Measurements from ENCODE around the gene TUBB1.
"Not testable (repeated sequence)": the region's sequence is repeated elsewhere in the genome, so short reads cannot be mapped to it uniquely, and the experiment has no call there.

The TUBB1 gene

DNA sequence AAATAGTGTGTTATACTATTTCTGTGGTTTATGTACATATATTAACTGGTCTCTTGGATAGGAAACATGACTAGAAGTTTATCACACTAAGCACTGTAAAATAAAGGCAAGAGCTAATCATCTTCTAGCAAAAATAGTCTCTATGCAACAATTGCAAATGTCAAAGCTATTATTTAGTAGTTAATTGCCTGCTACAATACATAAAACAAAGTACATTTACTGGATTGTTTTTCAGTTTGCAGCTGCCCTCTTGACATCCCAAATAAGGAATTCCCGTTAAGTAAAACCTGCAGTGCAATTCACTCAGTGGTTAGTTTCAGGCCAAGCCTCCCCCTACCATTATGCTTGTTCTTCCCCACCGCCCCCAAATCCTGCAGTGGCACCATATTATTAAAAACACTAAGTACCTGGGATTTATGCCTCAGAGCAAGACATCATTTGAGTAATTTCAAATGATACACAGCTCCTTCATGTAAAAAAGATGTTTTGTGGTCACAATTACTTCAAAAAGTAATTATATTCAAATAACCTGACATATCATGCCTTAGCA, 14.5 kb downstream of the TUBB1 start:
- peaks cover 25% of the 10 kb centered on the region for H3K36me3 ChIP-seq (ENCODE audit: control insufficient read depth, insufficient read depth, low read length)
- peaks cover 19% of the 10 kb centered on the region for H3K4me1 ChIP-seq (ENCODE audit: control insufficient read depth, insufficient read depth, low read length)
- H3K4me3 ChIP-seq (ENCODE audit: low read length): no peak overlapping the region
- H3K27ac ChIP-seq (ENCODE audit: low read depth, low read length): no peak overlapping the region
- no peaks in the 10 kb centered on the region for H3K27me3 ChIP-seq (ENCODE audit: control insufficient read depth, insufficient read depth, low read length)
- H3K9ac ChIP-seq (ENCODE audit: low read length): no peak overlapping the region

DNA sequence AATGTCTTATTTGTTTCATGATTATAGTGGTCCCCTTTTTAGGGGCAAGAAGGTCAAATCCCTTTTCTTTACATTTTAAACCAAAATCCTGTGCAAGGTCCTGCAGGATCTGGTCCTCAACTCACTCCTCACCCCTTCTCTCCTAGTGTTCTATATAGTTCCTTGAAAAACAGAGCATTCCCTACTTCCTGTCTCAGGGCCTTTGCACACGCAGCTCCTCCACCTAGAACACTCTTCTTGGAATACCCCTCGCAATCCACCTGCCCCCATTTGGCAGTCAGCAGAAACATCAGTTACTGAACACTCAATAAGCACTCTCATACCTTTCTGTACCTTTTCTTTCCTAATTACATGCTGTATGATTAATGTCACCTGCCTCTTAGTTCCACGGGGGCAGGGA, 16.2 kb downstream of the TUBB1 start:
- no peak overlapping the region for H3K27ac ChIP-seq (ENCODE audit: low read depth, low read length)
- H3K9ac ChIP-seq (ENCODE audit: low read length): no peak overlapping the region
- peaks cover 22% of the 10 kb centered on the region for H3K36me3 ChIP-seq (ENCODE audit: control insufficient read depth, insufficient read depth, low read length)

DNA sequence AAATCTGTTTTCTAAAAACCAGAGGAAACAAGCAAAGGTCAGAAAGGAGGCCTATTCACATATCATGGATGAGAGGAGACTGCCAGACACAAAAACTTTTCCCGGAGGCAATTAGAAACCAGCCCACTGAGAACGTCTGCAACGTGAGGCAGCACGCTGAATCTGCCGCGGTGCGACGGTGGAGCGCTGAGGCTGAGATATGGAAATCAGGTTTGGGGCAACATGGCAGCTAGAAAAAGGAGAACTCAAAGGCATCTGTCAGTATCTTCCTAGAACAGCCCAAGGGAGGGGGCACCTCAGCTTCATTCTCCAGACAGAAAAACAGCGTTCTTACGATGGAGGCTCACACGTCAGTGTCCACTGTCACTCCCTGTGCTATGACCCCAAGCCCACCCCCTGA, 18.2 kb downstream of the TUBB1 start:
- Histone ChIP-seq H3K27me3 (ENCODE audit: control insufficient read depth, insufficient read depth, low read length) (no peaks in the 10 kb centered on the region), H3K36me3 (ENCODE audit: control insufficient read depth, insufficient read depth, low read length) (peaks cover 22% of the 10 kb centered on the region), H3K4me1 (ENCODE audit: control insufficient read depth, insufficient read depth, low read length) (peaks cover 6% of the 10 kb centered on the region), H3K9ac (ENCODE audit: low read length) (no peak overlapping the region), H3K4me3 (ENCODE audit: low read length) (no peak overlapping the region), H3K27ac (ENCODE audit: low read depth, low read length) (no peak overlapping the region)

More for the DNA sequence above, 16.2 kb downstream of the TUBB1 start:
- Histone ChIP-seq H3K27me3 (ENCODE audit: control insufficient read depth, insufficient read depth, low read length) (no peaks in the 10 kb centered on the region), H3K4me3 (ENCODE audit: low read length) (no peak overlapping the region), H3K4me1 (ENCODE audit: control insufficient read depth, insufficient read depth, low read length) (peaks cover 10% of the 10 kb centered on the region)

DNA sequence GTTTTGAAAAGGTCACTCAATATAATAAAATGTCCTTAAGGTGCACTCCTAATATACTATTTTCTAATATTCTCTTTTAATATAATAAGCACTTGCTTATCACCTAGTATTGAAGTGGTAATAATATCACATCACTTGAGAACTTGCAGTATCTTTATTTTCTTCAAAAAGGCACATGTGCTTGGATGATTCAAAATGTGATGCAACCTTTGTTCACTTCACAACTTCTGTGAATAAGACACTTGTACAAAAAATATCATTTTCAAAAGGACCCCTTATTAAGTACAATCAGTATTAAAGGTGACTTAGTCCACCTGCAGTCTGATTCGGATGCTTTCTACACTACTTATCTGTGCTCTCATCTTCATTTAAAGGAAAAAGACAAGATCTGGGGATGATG, 20.0 kb downstream of the TUBB1 start:
- Histone ChIP-seq H3K27ac (ENCODE audit: low read depth, low read length) (no peak overlapping the region), H3K4me1 (ENCODE audit: control insufficient read depth, insufficient read depth, low read length) (peaks cover 9% of the 10 kb centered on the region), H3K36me3 (ENCODE audit: control insufficient read depth, insufficient read depth, low read length) (peaks cover 22% of the 10 kb centered on the region), H3K9ac (ENCODE audit: low read length) (no peak overlapping the region), H3K27me3 (ENCODE audit: control insufficient read depth, insufficient read depth, low read length) (no peaks in the 10 kb centered on the region), H3K4me3 (ENCODE audit: low read length) (no peak overlapping the region)

DNA sequence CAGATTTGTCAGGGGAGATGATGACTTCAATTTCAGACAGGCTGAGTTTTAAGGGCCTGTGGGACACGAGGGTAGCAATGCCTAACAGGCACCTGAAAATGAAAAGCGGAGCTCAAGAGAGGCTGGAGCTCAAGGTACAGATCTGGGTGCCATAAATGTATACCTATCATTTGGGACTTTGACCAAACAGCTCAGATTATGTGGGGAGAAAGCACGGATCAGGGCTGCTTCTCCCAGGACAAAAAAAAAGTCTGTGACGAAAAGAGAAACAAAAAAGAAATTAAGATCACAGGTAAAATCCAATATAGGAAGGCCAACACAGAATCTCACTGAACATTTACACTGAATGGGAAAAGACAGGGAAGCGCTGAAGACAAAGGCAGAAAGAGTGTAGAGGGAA, 21.4 kb downstream of the TUBB1 start:
- no peak overlapping the region for H3K9ac ChIP-seq (ENCODE audit: low read length)
- no peak overlapping the region for H3K4me3 ChIP-seq (ENCODE audit: low read length)
- H3K36me3 ChIP-seq (ENCODE audit: control insufficient read depth, insufficient read depth, low read length): peaks cover 16% of the 10 kb centered on the region
- peaks cover 9% of the 10 kb centered on the region for H3K4me1 ChIP-seq (ENCODE audit: control insufficient read depth, insufficient read depth, low read length)
- no peaks in the 10 kb centered on the region for H3K27me3 ChIP-seq (ENCODE audit: control insufficient read depth, insufficient read depth, low read length)
- H3K27ac ChIP-seq (ENCODE audit: low read depth, low read length): no peak overlapping the region

DNA sequence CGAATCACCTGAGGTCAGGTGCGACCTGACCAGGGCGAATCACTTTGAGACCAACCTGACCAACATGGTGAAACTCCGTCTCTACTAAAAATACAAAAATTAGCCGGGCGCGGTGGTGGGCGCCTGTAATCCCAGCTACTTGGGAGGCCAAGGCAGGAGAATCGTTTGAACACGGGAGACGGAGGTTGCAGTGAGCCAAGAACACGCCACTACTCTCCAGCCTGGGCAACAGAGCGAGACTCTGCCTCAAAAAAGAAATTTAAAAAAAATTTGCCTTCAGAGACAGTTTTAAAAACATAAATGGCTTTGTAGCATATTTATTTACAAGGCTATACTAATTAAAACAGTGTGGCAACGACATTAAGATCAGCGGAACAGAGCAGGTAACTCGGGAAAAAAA, 22.3 kb downstream of the TUBB1 start:
- H3K36me3 ChIP-seq (ENCODE audit: control insufficient read depth, insufficient read depth, low read length); H3K27me3 ChIP-seq (ENCODE audit: control insufficient read depth, insufficient read depth, low read length); H3K9ac ChIP-seq (ENCODE audit: low read length); H3K4me1 ChIP-seq (ENCODE audit: control insufficient read depth, insufficient read depth, low read length); H3K27ac ChIP-seq (ENCODE audit: low read depth, low read length): not testable (repeated sequence)
- H3K4me3 ChIP-seq (ENCODE audit: low read length): peak overlapping the region; percentile 88

DNA sequence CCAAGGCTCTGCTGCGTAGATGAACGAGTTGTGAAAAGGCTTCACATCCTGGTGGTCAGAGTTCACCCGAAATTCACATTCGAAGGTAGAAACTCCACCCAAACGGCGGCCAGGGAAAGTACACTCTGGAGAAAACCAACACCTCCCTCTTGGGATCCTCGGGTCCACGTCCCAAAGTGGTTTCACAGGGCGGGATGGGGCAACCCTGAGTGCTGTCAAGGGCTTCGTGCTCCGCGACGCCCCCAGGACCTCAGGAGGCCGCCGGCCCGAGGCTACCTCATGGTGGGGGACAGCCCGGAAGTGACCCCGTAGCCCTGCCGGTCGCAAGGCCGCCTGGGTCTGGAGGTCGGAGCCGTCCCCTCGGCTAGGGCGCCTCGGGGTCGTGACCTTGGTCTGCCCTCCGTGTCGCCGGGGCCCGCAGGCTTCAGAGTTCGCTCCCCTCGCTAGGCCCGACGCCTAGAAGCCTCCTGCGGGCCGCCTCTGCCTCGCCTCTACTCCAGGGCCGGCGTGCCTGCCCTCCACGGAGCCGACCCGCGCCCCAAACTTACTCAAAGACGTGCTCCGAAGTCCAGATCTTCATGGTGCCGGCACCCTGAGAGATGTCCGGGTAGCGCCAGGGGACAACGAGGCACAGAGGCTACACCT, 23.0 kb downstream of the TUBB1 start, which contains the start of gene PRELID3B:
PRELID3B (minus strand) TSS at position 636 of the 645 bp plus-strand sequence; CDS start at position 580, 56 bp downstream.
- Histone ChIP-seq H3K27me3 (ENCODE audit: control insufficient read depth, insufficient read depth, low read length) (no peaks in the 10 kb centered on the region), H3K36me3 (ENCODE audit: control insufficient read depth, insufficient read depth, low read length) (peaks cover 9% of the 10 kb centered on the region), H3K4me1 (ENCODE audit: control insufficient read depth, insufficient read depth, low read length) (peaks cover 9% of the 10 kb centered on the region)

DNA sequence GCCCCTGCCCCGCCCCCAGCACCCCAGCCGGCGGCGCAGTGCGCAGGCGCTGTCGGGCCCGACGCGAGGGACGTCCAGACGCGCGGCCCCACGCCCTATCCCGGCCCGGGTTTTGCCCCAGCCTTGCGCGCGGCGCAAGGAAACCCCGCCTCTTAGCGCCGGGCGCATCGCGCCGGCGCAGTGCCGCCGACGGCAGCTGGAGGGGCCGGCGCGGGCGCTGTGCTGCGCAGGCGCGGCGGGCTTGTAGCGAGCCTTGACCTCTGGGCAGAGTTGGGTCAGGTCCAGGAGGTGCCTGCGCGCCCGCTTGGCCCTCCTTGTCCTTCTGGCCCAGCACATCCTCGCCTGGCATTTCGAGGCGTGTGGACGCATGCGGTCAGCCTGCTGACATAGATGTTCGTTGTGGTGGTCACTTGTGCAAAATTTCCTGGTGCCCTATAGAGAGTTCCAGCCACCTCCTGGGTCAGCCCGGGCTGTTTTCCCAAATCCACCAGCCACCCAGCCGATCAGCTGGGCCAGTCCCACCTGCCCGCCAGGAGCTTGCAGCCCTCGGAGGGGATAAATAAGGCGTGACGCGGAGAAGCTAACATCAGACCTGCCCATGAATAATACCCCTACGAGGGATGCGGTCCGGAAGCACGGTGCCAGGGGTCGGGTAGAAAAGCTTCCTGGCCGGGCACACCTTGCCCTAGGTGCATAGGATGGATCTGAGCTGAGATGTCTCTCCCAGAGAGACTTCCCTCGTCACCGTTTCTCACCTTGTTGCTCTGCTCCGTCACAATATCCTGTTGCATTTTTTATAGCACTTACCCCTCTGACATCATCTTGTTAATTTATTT, 23.8 kb downstream of the TUBB1 start:
- peaks cover 1% of the 10 kb centered on the region for H3K36me3 ChIP-seq (ENCODE audit: control insufficient read depth, insufficient read depth, low read length)
- peak overlapping the region; percentile 88 for H3K4me3 ChIP-seq (ENCODE audit: low read length)
- H3K4me1 ChIP-seq (ENCODE audit: control insufficient read depth, insufficient read depth, low read length): peaks cover 9% of the 10 kb centered on the region
- H3K27me3 ChIP-seq (ENCODE audit: control insufficient read depth, insufficient read depth, low read length): no peaks in the 10 kb centered on the region
- H3K27ac ChIP-seq (ENCODE audit: low read depth, low read length): peak overlapping the region; percentile 84
- no peak overlapping the region for H3K9ac ChIP-seq (ENCODE audit: low read length)

More for the DNA sequence above, 23.0 kb downstream of the TUBB1 start, which contains the start of gene PRELID3B:
- Histone ChIP-seq H3K4me3 (ENCODE audit: low read length) (peak within 1 kb of the TSS; percentile 88), H3K9ac (ENCODE audit: low read length) (peak within 1 kb of the TSS; percentile 74), H3K27ac (ENCODE audit: low read depth, low read length) (peak within 1 kb of the TSS; percentile 84)

DNA sequence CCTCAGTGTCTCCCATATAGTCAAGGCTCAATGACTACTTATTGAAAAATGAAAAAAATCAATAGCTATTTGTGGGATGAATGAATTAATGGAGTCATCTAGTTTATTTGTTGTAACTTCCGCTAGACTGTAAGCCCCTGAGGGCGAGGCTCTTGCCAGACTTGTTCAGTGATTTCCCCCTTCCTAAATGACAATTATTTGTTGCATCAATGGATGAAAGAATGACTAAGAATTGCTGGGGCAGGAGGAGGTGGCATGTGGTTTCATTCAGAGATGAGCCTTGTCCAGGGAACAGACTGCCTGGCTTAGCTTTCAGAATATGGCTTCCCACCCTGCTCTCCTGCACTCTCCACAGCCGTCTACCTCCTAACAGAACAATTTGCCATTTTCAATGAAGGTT, 24.5 kb downstream of the TUBB1 start:
- Histone ChIP-seq H3K4me3 (ENCODE audit: low read length) (no peak overlapping the region), H3K9ac (ENCODE audit: low read length) (no peak overlapping the region), H3K36me3 (ENCODE audit: control insufficient read depth, insufficient read depth, low read length) (no peaks in the 10 kb centered on the region), H3K27ac (ENCODE audit: low read depth, low read length) (peak overlapping the region; percentile 78), H3K27me3 (ENCODE audit: control insufficient read depth, insufficient read depth, low read length) (no peaks in the 10 kb centered on the region), H3K4me1 (ENCODE audit: control insufficient read depth, insufficient read depth, low read length) (peaks cover 9% of the 10 kb centered on the region)

DNA sequence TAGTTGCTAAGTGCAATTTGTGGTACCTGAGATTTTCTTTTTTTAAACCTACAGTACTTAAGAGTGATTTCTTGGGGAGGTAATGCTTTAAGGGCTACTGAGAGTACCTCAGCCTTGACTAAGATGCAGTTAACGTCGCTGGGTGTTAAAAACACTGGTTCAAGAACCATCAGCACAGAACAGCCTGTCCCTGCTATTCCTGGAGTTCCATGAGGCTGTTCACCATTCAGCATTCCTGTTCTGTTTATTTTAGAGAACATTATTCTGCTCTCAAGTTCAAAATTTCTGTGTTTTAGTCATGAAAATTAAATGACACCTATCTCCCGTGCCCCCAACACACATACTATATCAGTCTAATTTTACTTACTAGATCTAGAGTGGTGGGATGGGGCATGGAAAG, 25.1 kb downstream of the TUBB1 start:
- H3K27me3 ChIP-seq (ENCODE audit: control insufficient read depth, insufficient read depth, low read length): no peaks in the 10 kb centered on the region
- H3K36me3 ChIP-seq (ENCODE audit: control insufficient read depth, insufficient read depth, low read length): no peaks in the 10 kb centered on the region
- H3K9ac ChIP-seq (ENCODE audit: low read length): no peak overlapping the region
- no peak overlapping the region for H3K4me3 ChIP-seq (ENCODE audit: low read length)
- peaks cover 9% of the 10 kb centered on the region for H3K4me1 ChIP-seq (ENCODE audit: control insufficient read depth, insufficient read depth, low read length)
- no peak overlapping the region for H3K27ac ChIP-seq (ENCODE audit: low read depth, low read length)

DNA sequence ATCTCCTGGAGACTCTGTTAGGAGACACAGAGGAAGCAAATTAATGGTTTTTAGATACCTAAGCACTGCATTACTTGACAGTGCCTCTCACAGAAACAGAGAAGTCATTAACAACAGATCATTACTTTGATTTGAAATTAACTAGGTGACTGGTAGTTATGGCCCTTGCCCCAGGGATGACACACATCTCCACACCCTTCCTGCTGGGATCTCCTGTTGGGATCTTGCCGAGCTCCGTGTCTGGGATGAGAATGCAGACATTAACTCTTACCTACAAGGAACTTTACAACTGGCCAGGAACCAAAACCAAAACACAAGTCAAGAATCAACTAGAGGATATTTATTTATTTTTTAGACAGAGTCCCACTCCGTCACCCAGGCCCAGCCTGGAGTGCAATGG, 25.6 kb downstream of the TUBB1 start:
- no peak overlapping the region for H3K9ac ChIP-seq (ENCODE audit: low read length)
- H3K27me3 ChIP-seq (ENCODE audit: control insufficient read depth, insufficient read depth, low read length): no peaks in the 10 kb centered on the region
- H3K4me3 ChIP-seq (ENCODE audit: low read length): no peak overlapping the region
- no peak overlapping the region for H3K27ac ChIP-seq (ENCODE audit: low read depth, low read length)
- H3K36me3 ChIP-seq (ENCODE audit: control insufficient read depth, insufficient read depth, low read length): no peaks in the 10 kb centered on the region
- peaks cover 9% of the 10 kb centered on the region for H3K4me1 ChIP-seq (ENCODE audit: control insufficient read depth, insufficient read depth, low read length)

DNA sequence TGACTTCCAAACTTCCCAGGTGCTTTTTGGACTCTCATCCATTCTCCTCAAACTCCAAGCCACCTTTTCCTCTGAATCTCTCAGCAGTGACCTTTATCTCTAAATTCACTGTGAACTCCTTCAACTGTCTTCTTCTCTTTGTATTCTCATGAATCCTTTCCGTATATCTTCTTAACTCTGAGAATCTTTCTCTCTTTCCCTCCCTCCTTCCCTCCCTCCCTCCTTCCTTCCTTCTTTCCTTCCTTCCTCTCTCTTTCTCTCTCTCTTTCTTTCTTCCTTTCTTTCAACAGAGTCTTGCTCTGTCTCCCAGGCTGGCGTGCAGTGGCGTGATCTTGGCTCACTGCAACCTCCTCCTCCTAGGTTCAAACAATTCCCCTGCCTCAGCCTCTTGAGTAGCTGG, 27.6 kb downstream of the TUBB1 start:
- H3K4me1 ChIP-seq (ENCODE audit: control insufficient read depth, insufficient read depth, low read length): peaks cover 5% of the 10 kb centered on the region
- H3K9ac ChIP-seq (ENCODE audit: low read length): no peak overlapping the region
- no peak overlapping the region for H3K4me3 ChIP-seq (ENCODE audit: low read length)
- no peak overlapping the region for H3K27ac ChIP-seq (ENCODE audit: low read depth, low read length)
- H3K27me3 ChIP-seq (ENCODE audit: control insufficient read depth, insufficient read depth, low read length): no peaks in the 10 kb centered on the region
- no peaks in the 10 kb centered on the region for H3K36me3 ChIP-seq (ENCODE audit: control insufficient read depth, insufficient read depth, low read length)

Data from rectal smooth muscle tissue (tissue), 1 donor.